Progenitor cell of endocrine pancreas (in vitro differentiated cells): ENCODE measurements around the gene ATP10A. TPM values are rescaled to one million over a fixed set of nuclear protein-coding genes. Genes with fewer than 3 reads are reported as not detected.
"Not testable (repeated sequence)": the region's sequence is repeated elsewhere in the genome, so short reads cannot be mapped to it uniquely, and the experiment has no call there.

ENCODE experiments used
- DNase-seq: peaks from one replicate; pipeline ENCODE4 v3.0.0; 2021; ENCODE audit warnings: low spot score; ENCODE audit not compliant: unreplicated experiment
- H3K27ac Mint-ChIP-seq: 2 replicates; pipeline ENCODE4 v1.8.0; 2021; ENCODE audit warnings: mild to moderate bottlenecking, moderate library complexity, mixed read lengths
- H3K27me3 Mint-ChIP-seq: 2 replicates; pipeline ENCODE4 v1.8.0; 2021; ENCODE audit warnings: mixed read lengths
- H3K36me3 Mint-ChIP-seq: 2 replicates; pipeline ENCODE4 v1.8.0; 2022; ENCODE audit warnings: mixed read lengths; ENCODE audit not compliant: insufficient read depth
- H3K4me1 Mint-ChIP-seq: 2 replicates; pipeline ENCODE4 v1.8.0; 2021; ENCODE audit warnings: low read depth, mixed read lengths
- H3K4me3 Mint-ChIP-seq: 2 replicates; pipeline ENCODE4 v1.8.0; 2021; ENCODE audit warnings: low read depth, mild to moderate bottlenecking, moderate library complexity, mixed read lengths
- H3K9me3 Mint-ChIP-seq: 2 replicates; pipeline ENCODE4 v1.8.0; 2021; ENCODE audit warnings: low read depth, mixed read lengths
- CTCF ChIP-seq: fragments of 200-600 bp; sonication (generic); IDR thresholded peaks from one replicate; pipeline ENCODE4 v1.5.0; 2021; ENCODE audit warnings: antibody characterized with exemption, mild to moderate bottlenecking; ENCODE audit not compliant: unreplicated experiment
- total RNA-seq: library from RNA; stranded (reverse); gene quantifications from 2 replicates; pipeline ENCODE4 v1.2.1, GENCODE V29; 2021

Gene ATP10A
- total RNA-seq, 1 donor from 2014 or later: 0.07 TPM

GRCh38 chr15:25858952-25859760, 4.0 kb downstream of the ATP10A start:
- Mint-ChIP-seq H3K4me3 (no peak overlapping the region), H3K27ac (no peak overlapping the region), H3K4me1 (peaks cover 2% of the 10 kb centered on the region), H3K36me3 (no peaks in the 10 kb centered on the region), H3K27me3 (peaks cover 70% of the 10 kb centered on the region), H3K9me3 (peaks cover 4% of the 10 kb centered on the region)
- TF ChIP-seq CTCF: no peak
- DNase-seq: no peak

GRCh38 chr15:25856059-25856458, 7.1 kb downstream of the ATP10A start:
- H3K9me3 Mint-ChIP-seq, H3K4me1 Mint-ChIP-seq, H3K36me3 Mint-ChIP-seq, DNase-seq, H3K27ac Mint-ChIP-seq, H3K4me3 Mint-ChIP-seq: not testable (repeated sequence)
- peaks cover 65% of the 10 kb centered on the region for H3K27me3 Mint-ChIP-seq

- no peak for DNase-seq
- Mint-ChIP-seq H3K4me1 (peaks cover 7% of the 10 kb centered on the region), H3K27ac (no peak overlapping the region), H3K27me3 (peaks cover 54% of the 10 kb centered on the region), H3K36me3 (no peaks in the 10 kb centered on the region), H3K4me3 (no peak overlapping the region), H3K9me3 (peaks cover 4% of the 10 kb centered on the region)
- no peak for TF ChIP-seq CTCF
Observed at GRCh38 chr15:25852661-25853524, 10.2 kb downstream of the ATP10A start.

GRCh38 chr15:25852027-25852426, 11.1 kb downstream of the ATP10A start:
- no peak overlapping the region for H3K4me3 Mint-ChIP-seq

More at GRCh38 chr15:25852027-25852426, 11.1 kb downstream of the ATP10A start:
- H3K9me3 Mint-ChIP-seq: peaks cover 4% of the 10 kb centered on the region
- peaks cover 7% of the 10 kb centered on the region for H3K4me1 Mint-ChIP-seq
- H3K27me3 Mint-ChIP-seq: peaks cover 47% of the 10 kb centered on the region
- no peak for DNase-seq
- H3K36me3 Mint-ChIP-seq: no peaks in the 10 kb centered on the region
- TF ChIP-seq CTCF: no peak
- H3K27ac Mint-ChIP-seq: no peak overlapping the region
